Activated CD4-positive, alpha-beta T cell treated with anti-CD3 and anti-CD28 coated beads, Interleukin-2, amount 50 U/mL, for 16 hours (primary cell): ENCODE data around the gene CAMK2G.
A peak's percentile ranks its signal among the peaks of the same experiment; 100 is the strongest.

Source experiments
- DNase-seq: peaks from one replicate; pipeline ENCODE4 v3.0.0-alpha.2; 2020

CAMK2G gene

DNA sequence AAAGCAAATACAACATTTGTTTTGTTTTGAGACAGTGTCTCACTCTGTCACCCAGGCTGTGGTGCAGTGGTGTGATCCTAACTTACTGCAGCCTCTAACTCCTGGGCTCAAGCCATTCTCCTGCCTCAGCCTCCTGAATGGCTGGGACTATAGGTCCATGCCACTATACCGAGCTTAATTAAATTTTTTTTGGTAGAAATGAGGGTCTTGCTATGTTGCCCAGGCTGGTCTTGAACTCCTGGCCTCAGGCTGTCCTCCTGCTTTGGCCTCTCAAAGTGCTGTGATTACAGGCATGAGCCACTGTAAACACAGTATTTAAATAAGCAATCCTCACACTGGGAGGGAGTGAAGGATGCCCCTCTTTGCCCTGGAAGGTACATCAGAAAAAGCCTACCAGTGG, 4.0 kb upstream of the CAMK2G start:
- DNase-seq = no peak

GRCh38 chr10:73877533-73878160, 3.3 kb upstream of the CAMK2G start:
- no peak for DNase-seq

DNA sequence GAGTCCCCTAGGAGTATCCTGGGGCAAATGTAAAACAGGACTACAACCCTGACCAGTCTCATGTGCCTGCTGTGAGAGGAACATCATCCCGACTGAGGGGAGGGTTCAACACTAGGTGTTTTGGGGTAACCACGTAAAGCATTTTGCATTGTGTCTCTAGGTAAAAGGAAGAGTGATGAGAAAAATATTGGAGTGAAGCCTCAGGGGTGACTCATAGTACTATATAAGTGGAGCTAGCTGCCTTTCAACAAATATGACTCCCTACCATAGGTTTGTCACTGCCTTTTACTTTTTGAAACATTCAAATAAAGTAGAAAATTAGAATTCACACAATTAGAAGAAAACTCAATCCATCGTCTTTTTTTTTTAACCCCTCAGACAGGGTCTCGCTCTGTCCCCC, 2.6 kb upstream of the CAMK2G start:
- no peak for DNase-seq

DNA sequence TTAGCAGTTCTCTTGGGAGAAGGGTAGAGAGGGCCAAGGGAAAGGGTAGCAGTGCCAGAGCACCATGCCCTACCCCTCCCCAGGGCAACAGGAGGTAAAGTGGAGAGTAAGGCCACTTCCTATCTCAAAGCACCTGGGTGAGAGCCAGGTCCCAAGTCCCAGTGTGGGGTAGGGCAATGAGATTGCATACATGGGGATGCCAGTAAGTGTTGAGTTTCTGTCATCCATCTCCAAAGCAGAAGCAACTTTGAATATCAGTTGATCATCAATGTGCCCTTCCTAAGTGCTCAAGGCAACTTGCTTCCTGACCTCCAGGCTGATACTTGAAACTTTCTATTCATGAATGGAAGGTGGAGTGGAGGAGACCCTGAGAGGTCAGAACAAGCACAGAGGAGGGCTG, 2.2 kb upstream of the CAMK2G start:
- no peak for DNase-seq

DNA sequence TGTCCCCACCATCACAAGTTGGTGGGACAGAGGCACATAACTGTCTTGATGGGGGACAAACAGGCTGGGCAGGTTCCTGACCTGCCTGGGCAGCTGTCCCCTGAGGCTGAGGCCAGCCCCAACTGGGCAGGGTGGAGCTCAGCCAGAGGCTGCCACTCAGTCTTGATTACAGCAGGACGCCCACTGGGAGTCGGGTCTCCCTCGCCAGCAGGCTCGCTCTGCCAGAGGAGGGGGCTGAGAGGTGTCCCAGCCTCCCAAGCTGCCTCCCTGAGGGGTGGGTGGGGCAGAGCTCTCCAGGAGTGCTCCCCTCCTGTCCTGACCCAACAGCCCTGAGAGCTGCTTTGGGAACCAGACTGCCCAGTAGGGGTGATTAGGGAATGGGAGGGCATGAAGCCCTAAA, 1.8 kb upstream of the CAMK2G start:
- no peak for DNase-seq

DNA sequence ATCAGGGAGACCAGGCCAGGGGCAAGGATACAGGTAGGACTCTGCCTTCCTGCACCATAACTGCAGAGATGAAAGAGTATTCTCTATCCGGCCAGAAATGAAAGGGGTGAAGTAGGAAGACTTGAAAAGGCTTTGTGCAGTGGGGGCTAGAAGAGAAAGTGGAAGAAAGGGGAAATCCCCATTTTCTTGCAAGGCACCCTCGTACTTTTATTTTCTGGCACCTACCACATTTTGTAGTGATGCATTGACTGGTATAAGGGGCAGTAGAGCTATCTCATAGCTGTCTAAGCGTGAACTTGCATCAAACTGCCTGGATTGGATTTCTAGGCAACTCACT, 752 bp upstream of the CAMK2G start:
- peak; percentile 55 for DNase-seq

DNA sequence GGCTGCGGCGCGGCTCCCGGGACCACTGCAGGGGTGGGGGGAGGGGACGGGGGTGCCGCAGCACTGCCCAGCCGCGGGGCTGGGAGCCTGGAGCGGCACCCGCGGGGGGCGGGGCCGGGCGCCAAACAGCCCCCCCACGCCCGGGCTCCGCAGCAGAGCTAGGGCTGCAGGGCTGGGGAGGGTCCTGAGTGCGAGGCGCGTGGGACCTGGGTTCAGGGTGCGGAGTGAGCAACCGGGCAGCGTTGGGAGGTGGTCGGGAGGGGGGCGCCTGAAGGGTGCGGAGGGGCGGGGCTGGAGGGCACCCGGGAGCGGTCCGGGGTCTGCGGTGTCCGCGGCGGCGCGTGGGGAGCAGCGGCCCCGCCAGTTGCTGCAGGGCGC, 528 bp downstream of the CAMK2G start:
- no peak for DNase-seq

DNA sequence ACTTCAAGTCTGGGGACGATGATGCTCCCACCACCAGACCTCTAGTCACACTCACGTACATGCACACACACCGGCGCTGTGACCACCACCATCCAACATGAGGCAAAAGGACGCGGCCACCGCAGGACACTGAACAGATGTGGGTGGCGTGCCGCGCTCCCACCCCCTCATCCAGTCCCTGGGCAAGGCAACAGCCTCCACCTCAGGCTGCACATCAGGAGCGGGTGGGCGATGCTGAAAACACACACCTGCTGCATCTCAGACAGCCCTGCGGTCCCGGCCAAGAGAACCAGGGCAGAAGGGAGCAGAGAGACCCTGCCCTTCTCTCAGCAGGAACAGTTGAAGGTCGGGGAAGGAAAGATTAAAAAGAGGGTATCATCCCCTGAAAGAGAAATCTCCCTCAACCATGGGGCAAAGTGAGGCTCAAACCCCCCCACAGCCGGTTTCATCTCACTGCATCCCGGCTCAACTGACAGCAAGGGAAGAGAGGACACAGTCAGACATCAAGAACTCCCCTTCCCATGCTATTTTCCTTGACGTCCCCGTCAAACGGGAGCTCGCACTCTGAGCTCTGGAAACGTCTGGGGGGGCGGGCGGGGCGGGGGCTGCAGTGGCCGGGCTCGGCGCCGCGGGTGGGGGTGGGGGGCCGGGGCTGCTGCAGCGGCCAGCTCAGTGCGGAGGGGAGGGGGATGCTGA, 1.1 kb downstream of the CAMK2G start:
- DNase-seq = no peak

GRCh38 chr10:73872190-73872710, 2.1 kb downstream of the CAMK2G start:
- no peak for DNase-seq

DNA sequence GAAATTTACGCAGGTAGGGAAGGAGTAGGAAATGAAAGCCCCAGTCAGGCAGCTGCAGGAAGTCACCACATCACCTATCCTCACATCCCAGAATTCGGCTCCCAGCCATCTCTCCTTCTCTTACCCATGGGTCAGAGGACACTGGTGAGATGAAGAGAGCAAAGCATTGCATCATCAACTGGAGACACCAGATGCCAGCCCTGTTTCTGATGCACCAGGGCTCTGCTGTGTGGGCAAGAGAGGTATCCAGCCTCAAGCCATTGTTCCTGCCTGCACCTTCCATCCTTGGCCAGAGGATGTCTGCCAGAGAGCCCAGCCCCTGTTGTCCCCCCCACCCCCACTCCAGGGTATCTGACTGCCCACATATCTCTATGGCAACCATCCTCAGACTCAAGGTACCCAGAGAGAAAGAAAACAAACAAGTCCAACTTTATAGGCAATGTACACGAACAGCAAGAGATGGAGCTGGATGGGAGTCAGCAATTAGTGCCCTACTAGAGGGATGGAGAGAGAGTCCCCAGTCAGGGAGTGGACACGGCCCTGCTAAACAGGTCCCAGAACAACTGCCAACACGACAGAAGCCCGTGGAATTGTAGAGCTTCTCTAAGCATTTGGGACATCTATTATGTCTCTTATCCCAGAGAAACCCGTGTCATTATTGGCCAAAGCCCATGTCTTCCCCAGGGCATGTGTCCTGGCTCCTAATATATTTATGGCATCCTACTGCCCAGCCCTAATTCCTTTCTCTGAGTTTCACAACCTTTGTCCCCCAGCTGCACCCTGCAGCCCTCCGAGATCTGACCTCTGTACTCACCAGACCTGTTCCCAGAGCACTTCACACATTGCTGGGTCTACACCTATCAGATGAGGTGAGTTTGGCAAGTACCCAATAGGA, 2.8 kb downstream of the CAMK2G start:
- DNase-seq = no peak

DNA sequence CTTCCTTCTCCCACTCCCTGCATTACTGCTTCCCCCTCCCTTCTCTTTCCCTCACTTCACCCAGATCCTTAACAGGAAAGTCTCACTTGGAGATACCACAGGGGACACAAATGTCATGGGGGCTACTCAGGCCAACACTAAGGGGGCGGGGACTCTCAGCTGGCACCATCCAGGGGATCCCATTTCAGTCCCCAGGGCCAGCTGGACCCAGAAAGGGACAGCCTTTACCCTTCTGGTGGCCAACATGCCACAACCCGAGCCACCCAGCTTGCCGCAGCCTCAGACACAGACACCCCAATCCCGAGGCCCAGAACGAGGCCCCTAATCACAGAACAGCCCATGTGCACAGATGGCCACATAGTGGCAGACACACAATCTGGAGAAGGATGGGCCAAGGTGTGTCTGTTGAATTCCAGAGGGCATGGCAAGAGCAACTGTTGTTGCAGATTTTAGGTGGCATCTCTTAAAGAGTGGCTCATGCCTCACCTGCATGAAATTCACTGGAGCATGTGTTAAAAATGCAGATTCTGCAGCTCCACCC, 5.6 kb downstream of the CAMK2G start:
- DNase-seq = no peak

DNA sequence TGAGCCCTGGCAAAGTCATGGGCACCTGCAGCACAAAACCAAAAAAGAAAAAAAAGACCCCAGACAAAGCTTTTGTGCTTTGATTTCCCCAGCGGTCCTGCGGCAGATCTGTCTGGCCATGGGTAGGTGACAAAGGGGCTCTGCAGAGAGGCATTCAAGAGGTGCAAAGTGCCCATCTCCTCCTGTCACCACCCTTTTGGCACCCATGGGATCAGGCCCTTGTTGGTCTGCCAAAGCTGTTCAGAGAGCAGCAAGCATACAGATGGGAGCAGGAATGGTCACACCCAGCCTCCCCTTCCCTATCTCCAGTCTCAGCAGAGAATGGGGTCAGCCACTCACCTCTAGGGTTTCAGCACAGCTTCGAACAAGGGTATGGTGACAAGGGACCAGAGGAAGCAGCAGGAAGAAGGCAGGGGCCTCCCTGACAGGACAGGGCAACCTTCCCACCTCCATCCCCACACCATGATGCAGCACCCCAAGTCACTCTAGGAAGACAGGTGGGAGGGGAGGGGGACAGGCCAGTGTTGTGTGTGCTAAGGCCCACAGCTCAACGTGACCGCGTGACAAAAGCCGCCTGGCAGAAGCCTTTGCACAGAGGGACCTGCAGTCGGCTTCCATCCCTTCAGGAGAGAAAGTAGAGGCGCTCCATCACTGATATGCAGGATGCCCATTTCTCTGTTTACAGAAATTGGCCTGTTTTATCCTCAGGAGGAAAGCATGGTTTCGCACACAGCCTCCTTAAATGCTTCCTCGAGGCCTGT, 6.3 kb downstream of the CAMK2G start:
- DNase-seq = no peak

GRCh38 chr10:73867126-73867807, 7.1 kb downstream of the CAMK2G start:
- no peak for DNase-seq

DNA sequence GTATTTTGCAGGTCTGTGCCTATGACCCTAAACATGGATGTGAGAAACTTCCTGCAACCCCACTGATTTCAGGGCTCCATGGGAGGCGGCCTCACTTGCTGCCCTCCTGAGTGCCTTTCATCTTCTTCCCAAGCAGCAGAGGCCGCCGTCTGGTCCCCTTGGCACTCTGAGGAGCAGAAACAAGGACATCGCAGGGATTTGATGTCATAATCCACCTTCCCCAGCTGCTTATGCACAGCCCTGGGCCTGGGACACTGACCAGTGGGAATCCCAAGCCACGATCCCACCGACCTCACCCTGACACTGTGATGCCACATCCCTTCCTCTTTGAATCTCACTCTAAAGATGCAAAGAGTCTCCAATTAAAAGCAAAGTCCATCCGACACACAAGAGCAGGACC, 7.7 kb downstream of the CAMK2G start:
- DNase-seq = no peak

GRCh38 chr10:73865459-73866442, 8.6 kb downstream of the CAMK2G start:
- peak; percentile 77 for DNase-seq

- DNase-seq = no peak
These were observed 9.3 kb downstream of the CAMK2G start for GRCh38 chr10:73865107-73865458.

GRCh38 chr10:73864229-73864628, 10.1 kb downstream of the CAMK2G start:
- DNase-seq = no peak

- DNase-seq = no peak
These were observed 11.1 kb downstream of the CAMK2G start for GRCh38 chr10:73863039-73863817.

GRCh38 chr10:73862011-73862410, 12.3 kb downstream of the CAMK2G start:
- DNase-seq = no peak
